Keratinocyte (primary cell): ENCODE data around the gene XG. TPM values are rescaled to one million over a fixed set of nuclear protein-coding genes. Genes with fewer than 3 reads are reported as not detected.

Experiments used
- DNase-seq: peaks from one replicate; pipeline ENCODE4 v3.0.0-alpha.2; 2011; ENCODE audit warnings: low read depth, missing footprints, low spot score
- FAIRE-seq: peaks from 2 replicates; lab custom pipeline; 2011; peaks lifted over from hg19 to GRCh38; lab: Jason Lieb, UNC
- H2AFZ ChIP-seq: 2 replicates; pipeline ENCODE4 v1.6.0; 2012; ENCODE audit warnings: low read length, control low read depth, inconsistent platforms; ENCODE audit not compliant: control insufficient read depth
- H3K27ac ChIP-seq: 2 replicates; pipeline ENCODE4 v1.5.1; 2011; ENCODE audit warnings: low read length; ENCODE audit not compliant: control insufficient read depth, insufficient read depth
- H3K27me3 ChIP-seq: 3 replicates; pipeline ENCODE4 v1.6.0; 2011; ENCODE audit warnings: low read length; ENCODE audit not compliant: control insufficient read depth, insufficient read depth; ENCODE audit errors: extremely low read depth
- H3K36me3 ChIP-seq, 2 experiments: 2 replicates in 1 of 2; 3 replicates in 1 of 2; pipeline ENCODE4 v1.5.1; 2011; ENCODE audit warnings: low read length in 2 of 2, mild to moderate bottlenecking in 1 of 2; ENCODE audit not compliant: control insufficient read depth in 2 of 2, insufficient read depth in 2 of 2; ENCODE audit errors: extremely low read depth in 1 of 2
- H3K4me1 ChIP-seq: 3 replicates; pipeline ENCODE4 v1.5.1; 2011; ENCODE audit warnings: low read length; ENCODE audit not compliant: control insufficient read depth, insufficient read depth; ENCODE audit errors: extremely low read depth
- H3K4me2 ChIP-seq: 3 replicates; pipeline ENCODE4 v1.6.0; 2011; ENCODE audit warnings: low read depth, low read length; ENCODE audit not compliant: control insufficient read depth, insufficient read depth; ENCODE audit errors: extremely low read depth
- H3K4me3 ChIP-seq, 3 experiments: fragments of 200-600 bp in 1 of 3; sonication (generic) in 1 of 3; 2 replicates in 2 of 3; 3 replicates in 1 of 3; pipeline ENCODE4 v1.5.1; 2011 to 2016; ENCODE audit warnings: low read length in 3 of 3, mild to moderate bottlenecking in 3 of 3, control low read depth in 2 of 3, inconsistent platforms in 1 of 3, low read depth in 1 of 3, mixed read lengths in 1 of 3, mixed run types in 1 of 3, moderate library complexity in 1 of 3; ENCODE audit not compliant: control insufficient read depth in 2 of 3, insufficient read depth in 2 of 3; ENCODE audit errors: extremely low read depth in 1 of 3
- H3K79me2 ChIP-seq: 2 replicates; pipeline ENCODE4 v1.6.0; 2012; ENCODE audit warnings: low read length; ENCODE audit not compliant: control insufficient read depth, insufficient read depth
- H3K9ac ChIP-seq: 3 replicates; pipeline ENCODE4 v1.6.0; 2011; ENCODE audit warnings: low read length; ENCODE audit not compliant: control insufficient read depth, insufficient read depth; ENCODE audit errors: extremely low read depth
- H3K9me1 ChIP-seq: 3 replicates; pipeline ENCODE4 v1.6.0; 2011; ENCODE audit warnings: low read length; ENCODE audit not compliant: control insufficient read depth, insufficient read depth; ENCODE audit errors: extremely low read depth
- H3K9me3 ChIP-seq: 2 replicates; pipeline ENCODE4 v1.5.1; 2012; ENCODE audit warnings: low read depth, low read length; ENCODE audit not compliant: control insufficient read depth
- H4K20me1 ChIP-seq: 3 replicates; pipeline ENCODE4 v1.6.0; 2011; ENCODE audit warnings: low read length; ENCODE audit not compliant: control insufficient read depth, insufficient read depth; ENCODE audit errors: extremely low read depth
- EZH2 ChIP-seq: IDR thresholded peaks from one replicate; pipeline ENCODE4 v1.6.1; 2012; ENCODE audit warnings: inconsistent platforms, mild to moderate bottlenecking, low read length, moderate library complexity
- dilution Hi-C: fragments of 300-500 bp; cut with MboI; formaldehyde crosslinking; loops from one replicate; pipeline ENCODE4 v1.7.0; 2020; ENCODE audit warnings: low sequenced_read_pairs; ENCODE audit not compliant: extremely low pct_ligation_motif_present
- polyA plus RNA-seq, 5 experiments: library from polyadenylated mRNA; depleted of rRNA in 3 of 5; stranded (reverse) in 3 of 5; stranded (forward) in 1 of 5; unstranded in 1 of 5; fragments of >200 nt; gene quantifications; 1 replicate in 1 of 5; 2 replicates in 3 of 5; 3 replicates in 1 of 5; pipeline versions ENCODE4 v1.2.1 to v1.2.3, GENCODE V29; 2011 to 2012; ENCODE audit warnings: missing spikeins in 2 of 5, low read depth in 1 of 5, low replicate concordance in 1 of 5
- TF ChIP-seq, protein P1 (sequence below), 3 experiments: IDR thresholded peaks in 1 of 3; conservative IDR thresholded peaks in 1 of 3; optimal IDR thresholded peaks in 1 of 3; 2 replicates in 2 of 3; 3 replicates in 1 of 3; pipeline versions ENCODE3 to v1.5.1; 2011; ENCODE audit warnings: low read length in 3 of 3, mild to moderate bottlenecking in 3 of 3, moderate library complexity in 2 of 3, control low read depth in 1 of 3, inconsistent platforms in 1 of 3; ENCODE audit not compliant: insufficient read depth in 2 of 3; ENCODE audit errors: extremely low read depth in 1 of 3

Gene XG
- polyA plus RNA-seq, 1 donor (not counting 4 experiments of a cell fraction or from before 2014, with no cell fraction given), result 70.9 TPM

DNA sequence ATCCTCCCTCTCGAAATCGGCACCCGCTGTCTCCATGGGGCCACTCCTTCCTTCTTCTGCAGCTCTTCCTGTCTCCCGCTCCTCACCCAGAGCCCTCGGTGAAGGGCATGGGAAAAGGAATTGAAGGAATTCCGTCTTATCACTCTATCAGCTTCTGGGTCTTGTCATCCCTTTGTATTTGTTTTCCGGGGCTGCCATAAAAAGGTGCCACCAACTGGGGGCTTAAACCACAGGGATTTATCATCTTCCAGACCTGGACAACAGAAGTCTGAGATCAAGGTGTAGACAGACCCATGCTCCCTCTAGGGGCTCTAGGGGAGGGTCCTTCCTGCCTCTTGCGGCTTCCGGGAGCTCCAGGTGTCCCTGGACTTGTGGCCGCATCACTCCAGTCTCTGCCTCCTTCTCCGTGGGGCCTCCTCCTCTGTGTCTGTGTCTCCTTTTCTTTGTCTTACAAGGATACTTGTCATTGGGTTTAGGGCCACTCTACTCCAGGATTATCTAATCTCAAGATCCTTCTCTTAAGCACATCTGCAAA lies 36.7 kb upstream of the XG start:
- no peak for FAIRE-seq
- H2AFZ ChIP-seq, result no peak overlapping the region
- peaks cover 4% of the 10 kb centered on the region for H3K4me1 ChIP-seq
- no peak overlapping the region for H3K4me2 ChIP-seq
- H3K27ac ChIP-seq, result no peak overlapping the region
- no peak overlapping the region for H3K9ac ChIP-seq
- no peaks in the 10 kb centered on the region for H3K9me3 ChIP-seq
- H3K36me3 ChIP-seq, result peaks cover 30 to 31% of the 10 kb centered on the region in 2 experiments
- no peaks in the 10 kb centered on the region for H4K20me1 ChIP-seq
- no peaks in the 10 kb centered on the region for H3K27me3 ChIP-seq
- dilution Hi-C loops, result no loop called here
- H3K79me2 ChIP-seq, result peaks cover 34% of the 10 kb centered on the region
- no peak for DNase-seq
- H3K4me3 ChIP-seq, result no peak overlapping the region
- H3K9me1 ChIP-seq, result peaks cover 4% of the 10 kb centered on the region
- TF ChIP-seq, protein P1, sequence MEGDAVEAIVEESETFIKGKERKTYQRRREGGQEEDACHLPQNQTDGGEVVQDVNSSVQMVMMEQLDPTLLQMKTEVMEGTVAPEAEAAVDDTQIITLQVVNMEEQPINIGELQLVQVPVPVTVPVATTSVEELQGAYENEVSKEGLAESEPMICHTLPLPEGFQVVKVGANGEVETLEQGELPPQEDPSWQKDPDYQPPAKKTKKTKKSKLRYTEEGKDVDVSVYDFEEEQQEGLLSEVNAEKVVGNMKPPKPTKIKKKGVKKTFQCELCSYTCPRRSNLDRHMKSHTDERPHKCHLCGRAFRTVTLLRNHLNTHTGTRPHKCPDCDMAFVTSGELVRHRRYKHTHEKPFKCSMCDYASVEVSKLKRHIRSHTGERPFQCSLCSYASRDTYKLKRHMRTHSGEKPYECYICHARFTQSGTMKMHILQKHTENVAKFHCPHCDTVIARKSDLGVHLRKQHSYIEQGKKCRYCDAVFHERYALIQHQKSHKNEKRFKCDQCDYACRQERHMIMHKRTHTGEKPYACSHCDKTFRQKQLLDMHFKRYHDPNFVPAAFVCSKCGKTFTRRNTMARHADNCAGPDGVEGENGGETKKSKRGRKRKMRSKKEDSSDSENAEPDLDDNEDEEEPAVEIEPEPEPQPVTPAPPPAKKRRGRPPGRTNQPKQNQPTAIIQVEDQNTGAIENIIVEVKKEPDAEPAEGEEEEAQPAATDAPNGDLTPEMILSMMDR (optimal IDR thresholded peaks at IDR 0.05 in 1 of 3, IDR thresholded peaks at IDR 0.05 in 1 of 3, conservative IDR thresholded peaks at IDR 0.05 in 1 of 3; ENCODE audit: extremely low read depth in 1 of 3, insufficient read depth in 2 of 3, low read length in 3 of 3), result no peak
- no peak for TF ChIP-seq EZH2

DNA sequence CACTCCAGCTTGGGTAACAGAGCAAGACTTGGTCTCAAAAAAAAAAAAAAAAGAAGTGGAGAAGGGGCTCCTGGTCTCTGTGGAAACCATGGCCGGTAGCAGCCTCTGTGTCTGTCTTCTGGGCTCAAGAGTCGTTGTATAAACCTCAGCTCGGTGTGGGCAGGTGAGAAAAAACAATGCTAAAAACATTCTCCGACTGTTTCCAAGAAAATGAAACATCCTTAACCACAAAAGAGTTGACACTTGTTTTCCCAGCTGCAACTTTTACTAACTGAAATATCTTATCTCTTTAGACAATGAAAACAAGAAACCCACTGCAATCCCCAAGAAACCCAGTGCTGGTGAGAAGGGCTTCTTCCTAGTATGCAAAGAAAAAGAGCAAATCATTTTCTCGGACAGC lies 34.5 kb upstream of the XG start:
- Histone ChIP-seq H2AFZ (no peak overlapping the region), H3K27me3 (no peaks in the 10 kb centered on the region), H3K4me3 (no peak overlapping the region), H3K79me2 (peaks cover 25% of the 10 kb centered on the region), H4K20me1 (no peaks in the 10 kb centered on the region), H3K9me3 (no peaks in the 10 kb centered on the region), H3K9ac (no peak overlapping the region), H3K4me2 (no peak overlapping the region), H3K36me3 (peaks cover 28 to 35% of the 10 kb centered on the region in 2 experiments), H3K27ac (no peak overlapping the region), H3K4me1 (no peaks in the 10 kb centered on the region), H3K9me1 (peaks cover 4% of the 10 kb centered on the region)
- TF ChIP-seq, protein P1 (optimal IDR thresholded peaks at IDR 0.05 in 1 of 3, IDR thresholded peaks at IDR 0.05 in 1 of 3, conservative IDR thresholded peaks at IDR 0.05 in 1 of 3; ENCODE audit: extremely low read depth in 1 of 3, insufficient read depth in 2 of 3, low read length in 3 of 3), result no peak
- no peak for TF ChIP-seq EZH2
- dilution Hi-C loops, result no loop called here
- no peak for FAIRE-seq
- DNase-seq, result no peak
